ENCODE measurements around the gene NDUFA3. TPM values are rescaled to one million over a fixed set of nuclear protein-coding genes. Genes with fewer than 3 reads are reported as not detected.
A peak's percentile ranks its signal among the peaks of the same experiment; 100 is the strongest.

The NDUFA3 gene
- total and polyA plus RNA-seq, 2 of the 13 experiments (the other 11 are each of a cell fraction or from before 2014, with no cell fraction given) = 31.6 to 75.4 TPM

GRCh38 chr19:54102421-54103169 is at the start of gene NDUFA3 (continued):
- TF ChIP-seq ZFP91 (CRISPR knock-in tag; IDR thresholded peaks at IDR 0.05; ENCODE audit: borderline replicate concordance) (peak; percentile 90; the same call in 1 of the 2 replicates), DRAP1 (CRISPR knock-in tag; IDR thresholded peaks at IDR 0.05) (peak; percentile 86), KDM4B (CRISPR knock-in tag; IDR thresholded peaks at IDR 0.05) (peak; percentile 25; the same call in 1 of the 2 replicates), ZNF510 (CRISPR knock-in tag; IDR thresholded peaks at IDR 0.05; ENCODE audit: low read depth) (0 out of 2 replicates have a peak, but pooled peaks have one; percentile 38), CEBPG (CRISPR knock-in tag; IDR thresholded peaks at IDR 0.05) (peak; percentile 43; the same call in 1 of the 2 replicates), SATB2 (CRISPR knock-in tag; IDR thresholded peaks at IDR 0.05) (0 out of 2 replicates have a peak, but pooled peaks have one; percentile 6), ZNF737 (CRISPR knock-in tag; IDR thresholded peaks at IDR 0.05; ENCODE audit: borderline replicate concordance) (no peak), THAP7 (CRISPR knock-in tag; IDR thresholded peaks at IDR 0.05) (0 out of 2 replicates have a peak, but pooled peaks have one; percentile 77), ZHX2 (IDR thresholded peaks at IDR 0.05; ENCODE audit: low read depth) (peak; percentile 89), ZHX2 (CRISPR knock-in tag; IDR thresholded peaks at IDR 0.05; ENCODE audit: borderline replicate concordance) (no peak), ZSCAN25 (CRISPR knock-in tag; IDR thresholded peaks at IDR 0.05) (peak; percentile 70; the same call in 1 of the 2 replicates), BCL6 (CRISPR knock-in tag; IDR thresholded peaks at IDR 0.05) (peak; percentile 40), NFIC (IDR thresholded peaks at IDR 0.05; ENCODE audit: low read length) (no peak), SP5 (CRISPR knock-in tag; IDR thresholded peaks at IDR 0.05; ENCODE audit: borderline replicate concordance, low read depth) (no peak), SMARCC2 (IDR thresholded peaks at IDR 0.05) (no peak), GMEB2 (CRISPR knock-in tag; IDR thresholded peaks at IDR 0.05; ENCODE audit: low read depth) (peak; percentile 74), ZNF567 (CRISPR knock-in tag; IDR thresholded peaks at IDR 0.05; ENCODE audit: borderline replicate concordance) (peak; percentile 92; the same call in 1 of the 2 replicates), RAD21 (CRISPR knock-in tag; IDR thresholded peaks at IDR 0.05) (no peak), ADNP (CRISPR knock-in tag; IDR thresholded peaks at IDR 0.05) (peak; percentile 98), MYNN (CRISPR knock-in tag; IDR thresholded peaks at IDR 0.05; ENCODE audit: low read depth) (no peak; the same call in 1 of the 2 replicates)
